Measurements from ENCODE around the gene EEF1AKMT2. TPM values are rescaled to one million over a fixed set of nuclear protein-coding genes. Genes with fewer than 3 reads are reported as not detected.

EEF1AKMT2 gene
- total and polyA plus RNA-seq, 4 experiments from 2014 or later, result 18.2 to 31.1 (median 22.1) TPM

- Mint-ChIP-seq H3K27me3 (no peaks in the 10 kb centered on the region), H3K4me3 (peak overlapping the region; percentile 59 to 83 (median 72)), H3K4me1 (peaks cover 81 to 97% (median 90%) of the 10 kb centered on the region in 4 donors), H3K36me3 (peaks cover 5 to 7% of the 10 kb centered on the region in 2 donors), H3K27ac (peak overlapping the region; percentile 87 to 98 (median 96)), H3K9me3 (peaks cover 0 to 2% (median 0%) of the 10 kb centered on the region in 8 donors)
- Histone ChIP-seq H3K4me3 (ENCODE audit: low read length in 2 of 2) (peak overlapping the region in 1 of 2 donors; percentile 21), H3K4me1 (ENCODE audit: insufficient read depth, low read length) (peaks cover 100% of the 10 kb centered on the region), H3K36me3 (ENCODE audit: insufficient read depth, low read length) (no peaks in the 10 kb centered on the region), H3K9me3 (ENCODE audit: control insufficient read depth in 1 of 2, low read length in 2 of 2) (no peaks in the 10 kb centered on the region), H3K27ac (ENCODE audit: low read depth, low read length) (peak overlapping the region; percentile 81), H3K27me3 (ENCODE audit: insufficient read depth, low read length) (no peaks in the 10 kb centered on the region)
- DNase-seq, result peak; percentile 81 to 96 (median 86)
- intact Hi-C loops (cut with micrococcal nuclease), result loop anchor here (1.0 kb wide), 3 partner anchors 9 to 16 kb away; no protein-coding TSS in a partner anchor
- CTCF ChIA-PET (ENCODE audit: partially characterized antibody), result interaction anchor here (0.9 to 22.6 kb wide), 25 partner anchors 13 to 188 kb away, joined by 3 to 556 read pairs (median 14); no protein-coding TSS in a partner anchor
- POLR2A ChIA-PET (ENCODE audit: partially characterized antibody), result interaction anchor here (0.6 to 20.9 kb wide), 28 partner anchors 12 to 301 kb away, joined by 3 to 544 read pairs (median 10); partner anchors contain the start of gene FAM53B
Observed at GRCh38 chr10:124717911-124718741, 73.6 kb downstream of the EEF1AKMT2 start.

- peak overlapping the region; percentile 87 to 98 (median 96) for H3K27ac Mint-ChIP-seq
Observed at GRCh38 chr10:124717041-124717757, 74.5 kb downstream of the EEF1AKMT2 start.

GRCh38 chr10:124716369-124716768 lies 75.3 kb downstream of the EEF1AKMT2 start:
- peak overlapping the region; percentile 87 to 98 (median 96) for H3K27ac Mint-ChIP-seq
- ChIA-PET POLR2A (ENCODE audit: partially characterized antibody) (interaction anchor here (0.9 to 20.9 kb wide), 6 partner anchors 13 to 66 kb away, joined by 3 to 544 read pairs (median 214); no protein-coding TSS in a partner anchor), CTCF (ENCODE audit: partially characterized antibody) (interaction anchor here (0.8 to 22.6 kb wide), 9 partner anchors 12 to 89 kb away, joined by 3 to 556 read pairs (median 50); no protein-coding TSS in a partner anchor)
- H3K36me3 ChIP-seq (ENCODE audit: insufficient read depth, low read length), result no peaks in the 10 kb centered on the region
- H3K9me3 ChIP-seq (ENCODE audit: control insufficient read depth in 1 of 2, low read length in 2 of 2), result no peaks in the 10 kb centered on the region
- H3K27me3 Mint-ChIP-seq, result no peaks in the 10 kb centered on the region
- peak overlapping the region; percentile 81 for H3K27ac ChIP-seq (ENCODE audit: low read depth, low read length)
- H3K27me3 ChIP-seq (ENCODE audit: insufficient read depth, low read length), result no peaks in the 10 kb centered on the region
- H3K9me3 Mint-ChIP-seq, result no peaks in the 10 kb centered on the region
- H3K4me3 Mint-ChIP-seq, result peak overlapping the region in 6 of 8 donors; percentile 49 to 83 (median 63)
- no peak for DNase-seq
- no peak overlapping the region for H3K4me3 ChIP-seq (ENCODE audit: low read length in 2 of 2)
- H3K36me3 Mint-ChIP-seq, result peaks cover 5 to 11% of the 10 kb centered on the region in 2 donors
- H3K4me1 Mint-ChIP-seq, result peaks cover 72 to 89% (median 81%) of the 10 kb centered on the region in 4 donors
- intact Hi-C loops (cut with micrococcal nuclease), result no loop called here
- peaks cover 97% of the 10 kb centered on the region for H3K4me1 ChIP-seq (ENCODE audit: insufficient read depth, low read length)

More at GRCh38 chr10:124717041-124717757, 74.5 kb downstream of the EEF1AKMT2 start:
- Histone ChIP-seq H3K36me3 (ENCODE audit: insufficient read depth, low read length) (no peaks in the 10 kb centered on the region), H3K4me3 (ENCODE audit: low read length in 2 of 2) (peak overlapping the region in 1 of 2 donors; percentile 21), H3K27ac (ENCODE audit: low read depth, low read length) (peak overlapping the region; percentile 81), H3K4me1 (ENCODE audit: insufficient read depth, low read length) (peaks cover 99% of the 10 kb centered on the region), H3K9me3 (ENCODE audit: control insufficient read depth in 1 of 2, low read length in 2 of 2) (no peaks in the 10 kb centered on the region), H3K27me3 (ENCODE audit: insufficient read depth, low read length) (no peaks in the 10 kb centered on the region)
- CTCF ChIA-PET (ENCODE audit: partially characterized antibody), result interaction anchor here (0.8 to 22.6 kb wide), 15 partner anchors 13 to 177 kb away, joined by 3 to 556 read pairs (median 47); no protein-coding TSS in a partner anchor
- H3K27me3 Mint-ChIP-seq, result no peaks in the 10 kb centered on the region
- peaks cover 0 to 2% (median 0%) of the 10 kb centered on the region in 8 donors for H3K9me3 Mint-ChIP-seq
- H3K4me1 Mint-ChIP-seq, result peaks cover 79 to 97% (median 88%) of the 10 kb centered on the region in 4 donors
- intact Hi-C loops (cut with micrococcal nuclease), result no loop called here
- H3K36me3 Mint-ChIP-seq, result peaks cover 5 to 11% of the 10 kb centered on the region in 2 donors
- POLR2A ChIA-PET (ENCODE audit: partially characterized antibody), result interaction anchor here (0.9 to 20.9 kb wide), 15 partner anchors 13 to 177 kb away, joined by 3 to 544 read pairs (median 31); no protein-coding TSS in a partner anchor
- H3K4me3 Mint-ChIP-seq, result peak overlapping the region in 7 of 8 donors; percentile 62 to 83 (median 80)
- no peak for DNase-seq

GRCh38 chr10:124715439-124715838 lies 76.2 kb downstream of the EEF1AKMT2 start:
- H3K36me3 Mint-ChIP-seq, result peaks cover 5 to 11% of the 10 kb centered on the region in 2 donors
- H3K27ac Mint-ChIP-seq, result peak overlapping the region; percentile 87 to 98 (median 93)
- H3K27ac ChIP-seq (ENCODE audit: low read depth, low read length), result peak overlapping the region; percentile 81
- H3K36me3 ChIP-seq (ENCODE audit: insufficient read depth, low read length), result no peaks in the 10 kb centered on the region
- POLR2A ChIA-PET (ENCODE audit: partially characterized antibody), result interaction anchor here (0.7 to 20.9 kb wide), 12 partner anchors 8 to 96 kb away, joined by 3 to 544 read pairs (median 5); no protein-coding TSS in a partner anchor
- intact Hi-C loops (cut with micrococcal nuclease), result no loop called here
- H3K9me3 ChIP-seq (ENCODE audit: control insufficient read depth in 1 of 2, low read length in 2 of 2), result no peaks in the 10 kb centered on the region
- no peaks in the 10 kb centered on the region for H3K27me3 ChIP-seq (ENCODE audit: insufficient read depth, low read length)
- peaks cover 97% of the 10 kb centered on the region for H3K4me1 ChIP-seq (ENCODE audit: insufficient read depth, low read length)
- no peaks in the 10 kb centered on the region for H3K27me3 Mint-ChIP-seq
- H3K4me3 ChIP-seq (ENCODE audit: low read length in 2 of 2), result peak overlapping the region in 1 of 2 donors; percentile 7
- H3K4me1 Mint-ChIP-seq, result peaks cover 74 to 90% (median 83%) of the 10 kb centered on the region in 4 donors
- H3K4me3 Mint-ChIP-seq, result peak overlapping the region in 7 of 8 donors; percentile 15 to 83 (median 65)
- DNase-seq, result peak in 1 of 5 donors; percentile 68
- CTCF ChIA-PET (ENCODE audit: partially characterized antibody), result interaction anchor here (5.6 to 22.6 kb wide), 7 partner anchors 11 to 89 kb away, joined by 42 to 556 read pairs (median 120); no protein-coding TSS in a partner anchor
- H3K9me3 Mint-ChIP-seq, result no peaks in the 10 kb centered on the region

- no peaks in the 10 kb centered on the region for H3K9me3 ChIP-seq (ENCODE audit: control insufficient read depth in 1 of 2, low read length in 2 of 2)
- H3K36me3 ChIP-seq (ENCODE audit: insufficient read depth, low read length), result no peaks in the 10 kb centered on the region
- Mint-ChIP-seq H3K27me3 (no peaks in the 10 kb centered on the region), H3K36me3 (peaks cover 10 to 13% of the 10 kb centered on the region in 2 donors), H3K27ac (peak overlapping the region; percentile 22 to 89 (median 83)), H3K4me1 (peaks cover 78 to 93% (median 86%) of the 10 kb centered on the region in 4 donors), H3K9me3 (no peaks in the 10 kb centered on the region), H3K4me3 (peak overlapping the region in 5 of 8 donors; percentile 8 to 80 (median 60))
- intact Hi-C loops (cut with micrococcal nuclease), result no loop called here
- no peak for DNase-seq
- H3K4me1 ChIP-seq (ENCODE audit: insufficient read depth, low read length), result peaks cover 97% of the 10 kb centered on the region
- POLR2A ChIA-PET (ENCODE audit: partially characterized antibody), result interaction anchor here (1.1 to 20.9 kb wide), 9 partner anchors 10 to 63 kb away, joined by 3 to 544 read pairs (median 13); no protein-coding TSS in a partner anchor
- no peaks in the 10 kb centered on the region for H3K27me3 ChIP-seq (ENCODE audit: insufficient read depth, low read length)
- H3K4me3 ChIP-seq (ENCODE audit: low read length in 2 of 2), result no peak overlapping the region
- CTCF ChIA-PET (ENCODE audit: partially characterized antibody), result interaction anchor here (0.9 to 22.6 kb wide), 9 partner anchors 9 to 86 kb away, joined by 3 to 556 read pairs (median 5); no protein-coding TSS in a partner anchor
- peak overlapping the region; percentile 31 for H3K27ac ChIP-seq (ENCODE audit: low read depth, low read length)
Observed at GRCh38 chr10:124713679-124714255, 77.9 kb downstream of the EEF1AKMT2 start.
